Prostate gland (tissue), 2 donors: Measurements from ENCODE around the gene SLC44A4. TPM values are rescaled to one million over a fixed set of nuclear protein-coding genes. Genes with fewer than 3 reads are reported as not detected.
A peak's percentile ranks its signal among the peaks of the same experiment; 100 is the strongest.

ENCODE experiments used
- DNase-seq: peaks from one replicate; pipeline ENCODE4 v3.0.0-alpha.2; 2019; ENCODE audit warnings: low spot score
- H3K27ac ChIP-seq, 2 donors: fragments of 200-600 bp; sonication (generic); 2 replicates each; pipeline ENCODE4 v1.5.1; 2017 to 2019
- H3K27me3 ChIP-seq: fragments of 200-600 bp; sonication (generic); replicated peaks from 2 replicates; pipeline ENCODE4 v1.5.1; 2019; ENCODE audit not compliant: insufficient read depth
- H3K36me3 ChIP-seq, 2 donors: fragments of 200-600 bp; sonication (generic); 1 replicate in 1 of 2; 2 replicates in 1 of 2; pipeline versions ENCODE4 v1.5.1 to v1.8.1; 2017 to 2019
- H3K4me1 ChIP-seq: fragments of 200-600 bp; sonication (generic); replicated peaks from 2 replicates; pipeline ENCODE4 v1.5.1; 2019
- H3K4me3 ChIP-seq, 2 donors: fragments of 200-600 bp; sonication (generic); 2 replicates each; pipeline ENCODE4 v1.5.1; 2017 to 2019
- H3K9me3 ChIP-seq: fragments of 200-600 bp; sonication (generic); 2 replicates; pipeline ENCODE4 v1.5.1; 2017
- CTCF ChIP-seq, 4 experiments: fragments of 200-600 bp in 2 of 4; fragments of 450-650 bp in 2 of 4; sonication (generic) in 2 of 4; IDR thresholded peaks; 1 replicate in 3 of 4; 2 replicates in 1 of 4; pipeline ENCODE4 v1.5.1; 2016 to 2019; ENCODE audit warnings: antibody characterized with exemption in 4 of 4, mild to moderate bottlenecking in 2 of 4, moderate library complexity in 2 of 4
- POLR2A ChIP-seq: fragments of 450-650 bp; IDR thresholded peaks from one replicate; pipeline ENCODE4 v1.6.1; 2016; ENCODE audit warnings: antibody characterized with exemption, mild to moderate bottlenecking
- POLR2AphosphoS5 ChIP-seq: sonication (generic); formaldehyde crosslinking; IDR thresholded peaks from one replicate; pipeline ENCODE4 v1.6.1; 2017; ENCODE audit warnings: antibody characterized with exemption
- WGBS: methylation state at CpG from one replicate; pipeline ENCODE4 v1.1.5; 2018; 5-methylcytosine and 5-hydroxymethylcytosine counted together
- intact Hi-C: fragments of 100-400 bp; cut with DNase I; formaldehyde crosslinking; loops from one replicate; pipeline ENCODE4 v1.14.2; 2022
- total RNA-seq, 2 donors: library from RNA; depleted of rRNA; stranded (reverse); fragments of >200 nt; gene quantifications; one replicate each; pipeline ENCODE4 v1.1.0, GENCODE V29; 2016

SLC44A4 gene
- total RNA-seq, 2 donors from 2014 or later, result 125 to 332 TPM

- WGBS, result under 1% methylated on average over 75 of the region's 77 CpGs
These were observed 23.3 kb upstream of the SLC44A4 start, which contains the start of gene ZBTB12 for GRCh38 chr6:31901953-31902643. Gene ZBTB12, minus strand, starts transcription at chr6:31902086. Its CDS starts 781 bp downstream, at chr6:31901305.

GRCh38 chr6:31901415-31901952 is 22.7 kb upstream of the SLC44A4 start:
- peak overlapping the region; percentile 59 to 68 for H3K4me3 ChIP-seq
- TF ChIP-seq CTCF (IDR thresholded peaks at IDR 0.05), result no peak
- TF ChIP-seq POLR2A, result peak; percentile 9
- peak; percentile 21 for TF ChIP-seq POLR2AphosphoS5
- no peaks in the 10 kb centered on the region for H3K36me3 ChIP-seq
- no peaks in the 10 kb centered on the region for H3K27me3 ChIP-seq
- 2% methylated on average over 44 of the region's 45 CpGs for WGBS
- H3K4me1 ChIP-seq, result peaks cover 5% of the 10 kb centered on the region
- H3K9me3 ChIP-seq, result no peaks in the 10 kb centered on the region
- peak; percentile 48 for DNase-seq
- H3K27ac ChIP-seq, result peak overlapping the region; percentile 82 to 90
- intact Hi-C loops, result loop anchor here (10.0 kb wide), 1 partner anchor 253 kb away; the partner anchor contains the start of genes PPT2 and PRRT1

More at GRCh38 chr6:31901953-31902643, 23.3 kb upstream of the SLC44A4 start, which contains the start of gene ZBTB12:
- H3K4me1 ChIP-seq, result peaks cover 5% of the 10 kb centered on the region
- no peaks in the 10 kb centered on the region for H3K9me3 ChIP-seq
- H3K4me3 ChIP-seq, result peak within 1 kb of the TSS; percentile 59 to 68
- TF ChIP-seq POLR2A (peak; percentile 57), POLR2AphosphoS5 (peak; percentile 56), CTCF (IDR thresholded peaks at IDR 0.05) (peak in 2 of 4 experiments; percentile 17 to 21)
- peak; percentile 92 for DNase-seq
- intact Hi-C loops, result loop anchor here (2.0 to 10.0 kb wide), 3 partner anchors 49 to 253 kb away; partner anchors contain the start of genes NELFE, PPT2, PRRT1 and SKIC2
- H3K27me3 ChIP-seq, result no peaks in the 10 kb centered on the region
- H3K36me3 ChIP-seq, result no peaks in the 10 kb centered on the region
- peak within 1 kb of the TSS; percentile 82 to 90 for H3K27ac ChIP-seq

GRCh38 chr6:31900917-31901414 is 22.2 kb upstream of the SLC44A4 start:
- WGBS, result 25% methylated on average over 19 of the region's 29 CpGs
- no peak for DNase-seq
- H3K4me3 ChIP-seq, result peak overlapping the region; percentile 59 to 68
- no peaks in the 10 kb centered on the region for H3K27me3 ChIP-seq
- no peak for TF ChIP-seq CTCF (IDR thresholded peaks at IDR 0.05)
- TF ChIP-seq POLR2AphosphoS5, result no peak
- no peak for TF ChIP-seq POLR2A
- intact Hi-C loops, result loop anchor here (10.0 kb wide), 1 partner anchor 254 kb away; the partner anchor contains the start of genes PPT2 and PRRT1
- H3K9me3 ChIP-seq, result no peaks in the 10 kb centered on the region
- H3K36me3 ChIP-seq, result no peaks in the 10 kb centered on the region
- peaks cover 5% of the 10 kb centered on the region for H3K4me1 ChIP-seq
- peak overlapping the region; percentile 82 to 90 for H3K27ac ChIP-seq

- Histone ChIP-seq H3K27me3 (no peaks in the 10 kb centered on the region), H3K4me3 (no peak overlapping the region), H3K27ac (peak overlapping the region in 1 of 2 donors; percentile 90), H3K4me1 (peaks cover 5% of the 10 kb centered on the region), H3K9me3 (no peaks in the 10 kb centered on the region), H3K36me3 (no peaks in the 10 kb centered on the region)
- DNase-seq, result no peak
- no peak for TF ChIP-seq CTCF (IDR thresholded peaks at IDR 0.05)
- TF ChIP-seq POLR2A, result no peak
- TF ChIP-seq POLR2AphosphoS5, result no peak
- WGBS, result 77% methylated on average over 49 of the region's 49 CpGs
- intact Hi-C loops, result loop anchor here (5.0 to 10.0 kb wide), 3 partner anchors 173 to 277 kb away; partner anchors contain the start of genes AGPAT1, DDAH2, PPT2 and PRRT1
These were observed 21.3 kb upstream of the SLC44A4 start for GRCh38 chr6:31899882-31900722.
